ENCODE results near the gene FIBCD1.

FIBCD1 gene

GRCh38 chr9:130938652-130939404, at the start of gene FIBCD1:
Gene FIBCD1 (minus strand): TSS chr9:130939247. CDS start chr9:130938607, 640 bp downstream.
- DNase-seq, result no peak

- DNase-seq, result no peak
These were observed 49.3 kb upstream of the FIBCD1 start for GRCh38 chr9:130988400-130988747.

- DNase-seq, result no peak
These were observed 48.8 kb upstream of the FIBCD1 start for GRCh38 chr9:130987738-130988399.

- DNase-seq, result no peak
These were observed 48.0 kb upstream of the FIBCD1 start for GRCh38 chr9:130987054-130987453.

GRCh38 chr9:130986356-130986965, 47.4 kb upstream of the FIBCD1 start:
- no peak for DNase-seq

- DNase-seq, result no peak
These were observed 46.6 kb upstream of the FIBCD1 start for GRCh38 chr9:130985606-130986162.

- no peak for DNase-seq
These were observed 46.0 kb upstream of the FIBCD1 start for GRCh38 chr9:130985029-130985428.

GRCh38 chr9:130984521-130984920, 45.5 kb upstream of the FIBCD1 start:
- DNase-seq, result no peak

- no peak for DNase-seq
These were observed 44.9 kb upstream of the FIBCD1 start for GRCh38 chr9:130983970-130984369.

GRCh38 chr9:130983359-130983670, 44.3 kb upstream of the FIBCD1 start:
- no peak for DNase-seq

GRCh38 chr9:130982636-130983358, 43.8 kb upstream of the FIBCD1 start:
- no peak for DNase-seq

- no peak for DNase-seq
These were observed 42.7 kb upstream of the FIBCD1 start for GRCh38 chr9:130981756-130982137.

- no peak for DNase-seq
These were observed 42.1 kb upstream of the FIBCD1 start for GRCh38 chr9:130981002-130981755.

GRCh38 chr9:130980526-130980925, 41.5 kb upstream of the FIBCD1 start:
- DNase-seq, result no peak

GRCh38 chr9:130979591-130980385, 40.7 kb upstream of the FIBCD1 start:
- DNase-seq, result no peak

- DNase-seq, result no peak
These were observed 38.8 kb upstream of the FIBCD1 start for GRCh38 chr9:130977811-130978221.

GRCh38 chr9:130975932-130976841, 37.1 kb upstream of the FIBCD1 start:
- DNase-seq, result no peak

- no peak for DNase-seq
These were observed 36.1 kb upstream of the FIBCD1 start for GRCh38 chr9:130975156-130975555.

- no peak for DNase-seq
These were observed 35.6 kb upstream of the FIBCD1 start for GRCh38 chr9:130974697-130975096.

GRCh38 chr9:130973686-130974281, 34.7 kb upstream of the FIBCD1 start:
- DNase-seq, result no peak
